Tibial nerve (tissue), 4 donors: ENCODE results near the gene CDC25C.

Experiments used
- EP300 ChIP-seq, 2 donors: sonication (generic); formaldehyde crosslinking; IDR thresholded peaks; one replicate each; pipeline ENCODE4 v1.6.1; 2017; ENCODE audit warnings: antibody characterized with exemption in 2 of 2, mild to moderate bottlenecking in 1 of 2
- POLR2A ChIP-seq, 2 donors: fragments of 450-650 bp; IDR thresholded peaks; one replicate each; pipeline ENCODE4 v1.6.1; 2017; ENCODE audit warnings: antibody characterized with exemption in 2 of 2, mild to moderate bottlenecking in 2 of 2, moderate library complexity in 2 of 2
- TF ChIP-seq, protein P1 (sequence below), 5 experiments: fragments of 200-600 bp in 3 of 5; fragments of 450-650 bp in 2 of 5; sonication (generic) in 3 of 5; IDR thresholded peaks; one replicate each; pipeline ENCODE4 v1.5.1; 2016 to 2019; ENCODE audit warnings: antibody characterized with exemption in 5 of 5, mild to moderate bottlenecking in 3 of 5, moderate library complexity in 2 of 5

GRCh38 chr5:138246334-138246733 is 85.3 kb downstream of the CDC25C start:
- TF ChIP-seq, protein P1, sequence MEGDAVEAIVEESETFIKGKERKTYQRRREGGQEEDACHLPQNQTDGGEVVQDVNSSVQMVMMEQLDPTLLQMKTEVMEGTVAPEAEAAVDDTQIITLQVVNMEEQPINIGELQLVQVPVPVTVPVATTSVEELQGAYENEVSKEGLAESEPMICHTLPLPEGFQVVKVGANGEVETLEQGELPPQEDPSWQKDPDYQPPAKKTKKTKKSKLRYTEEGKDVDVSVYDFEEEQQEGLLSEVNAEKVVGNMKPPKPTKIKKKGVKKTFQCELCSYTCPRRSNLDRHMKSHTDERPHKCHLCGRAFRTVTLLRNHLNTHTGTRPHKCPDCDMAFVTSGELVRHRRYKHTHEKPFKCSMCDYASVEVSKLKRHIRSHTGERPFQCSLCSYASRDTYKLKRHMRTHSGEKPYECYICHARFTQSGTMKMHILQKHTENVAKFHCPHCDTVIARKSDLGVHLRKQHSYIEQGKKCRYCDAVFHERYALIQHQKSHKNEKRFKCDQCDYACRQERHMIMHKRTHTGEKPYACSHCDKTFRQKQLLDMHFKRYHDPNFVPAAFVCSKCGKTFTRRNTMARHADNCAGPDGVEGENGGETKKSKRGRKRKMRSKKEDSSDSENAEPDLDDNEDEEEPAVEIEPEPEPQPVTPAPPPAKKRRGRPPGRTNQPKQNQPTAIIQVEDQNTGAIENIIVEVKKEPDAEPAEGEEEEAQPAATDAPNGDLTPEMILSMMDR (IDR thresholded peaks at IDR 0.05): no peak
- TF ChIP-seq POLR2A (IDR thresholded peaks at IDR 0.05) (no peak), EP300 (IDR thresholded peaks at IDR 0.05) (no peak)
